Activated gamma-delta T cell treated with anti-CD3 and anti-CD28 coated beads, Interleukin-2, amount 50 U/mL, for 16 hours (primary cell): Measurements from ENCODE around the gene OR2V1.
"Not testable (repeated sequence)": the region's sequence is repeated elsewhere in the genome, so short reads cannot be mapped to it uniquely, and the experiment has no call there.

ENCODE experiments used
- DNase-seq: peaks from one replicate; pipeline ENCODE4 v3.0.0-alpha.2; 2020; ENCODE audit warnings: low read depth

Gene OR2V1, protein sequence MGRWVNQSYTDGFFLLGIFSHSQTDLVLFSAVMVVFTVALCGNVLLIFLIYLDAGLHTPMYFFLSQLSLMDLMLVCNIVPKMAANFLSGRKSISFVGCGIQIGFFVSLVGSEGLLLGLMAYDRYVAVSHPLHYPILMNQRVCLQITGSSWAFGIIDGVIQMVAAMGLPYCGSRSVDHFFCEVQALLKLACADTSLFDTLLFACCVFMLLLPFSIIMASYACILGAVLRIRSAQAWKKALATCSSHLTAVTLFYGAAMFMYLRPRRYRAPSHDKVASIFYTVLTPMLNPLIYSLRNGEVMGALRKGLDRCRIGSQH

DNA sequence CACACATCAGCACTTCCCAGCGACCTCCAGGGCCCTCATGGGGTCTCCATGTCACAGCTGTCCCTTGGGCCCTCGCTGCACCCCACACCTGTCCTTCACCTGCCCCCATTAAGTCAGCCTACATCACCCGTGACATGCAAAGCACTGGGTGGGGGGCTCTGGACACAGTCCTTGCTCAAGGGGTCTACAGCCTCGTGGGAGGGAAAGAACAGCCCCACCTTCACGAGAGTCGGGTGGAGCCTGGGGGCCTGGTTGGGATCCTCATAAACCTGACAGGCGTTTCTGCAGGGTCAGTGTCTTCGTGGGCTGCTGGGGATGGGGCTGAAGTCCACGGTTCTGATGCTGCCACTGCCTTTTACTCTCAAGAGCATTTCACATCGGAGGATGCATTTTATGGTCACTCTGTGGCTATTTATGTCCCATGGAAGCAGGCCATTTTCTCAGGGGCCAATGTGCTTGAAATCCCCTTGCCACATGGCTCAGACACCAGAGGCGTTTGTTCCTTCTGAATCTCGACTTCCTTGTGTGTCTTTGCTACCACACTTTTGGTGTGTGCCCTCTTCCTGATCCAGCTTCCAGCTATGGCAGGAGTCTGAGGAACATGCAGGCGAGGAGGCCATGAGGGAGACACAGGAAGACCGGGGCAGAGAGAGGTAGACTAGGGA is at the start of gene OR2V1:
Gene OR2V1, minus strand, starts transcription at position 338 of the 665 bp plus-strand sequence. CDS start 5,865 bp downstream, outside the sequence.
- DNase-seq: no peak

GRCh38 chr5:181177559-181177958 is 46.6 kb upstream of the OR2V1 start:
- not testable (repeated sequence) for DNase-seq

DNA sequence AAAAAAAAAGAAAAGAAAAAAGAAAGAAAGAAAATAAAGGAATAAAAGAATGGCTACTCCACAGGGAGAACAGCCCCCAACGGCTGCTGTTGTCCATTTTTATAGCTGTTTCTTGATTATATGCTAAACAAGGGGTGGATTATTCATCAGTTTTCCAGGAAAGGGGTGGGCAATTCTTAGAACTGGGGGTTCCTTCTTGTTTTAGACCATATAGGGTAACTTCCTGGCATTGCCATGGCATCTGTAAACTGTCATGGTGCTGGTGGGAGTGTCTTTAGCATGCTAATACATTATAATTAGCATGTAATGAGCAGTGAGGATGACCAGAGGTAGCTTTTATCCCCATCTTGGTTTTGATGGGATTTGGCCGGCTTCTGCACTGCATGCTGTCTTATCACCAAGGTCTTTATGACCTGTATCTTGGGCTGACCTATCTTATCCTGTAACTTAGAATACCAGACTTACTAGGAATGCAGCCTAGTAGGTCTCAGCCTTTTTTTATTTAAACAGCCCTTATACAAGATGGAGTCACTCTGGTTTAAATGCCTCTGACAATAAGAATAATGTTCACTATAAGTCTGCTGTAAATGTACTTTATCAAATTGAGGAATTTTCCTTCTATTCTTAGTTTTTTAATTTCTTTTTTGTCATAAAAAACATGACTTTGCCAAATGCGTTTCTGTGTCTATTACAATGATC is 45.4 kb upstream of the OR2V1 start:
- no peak for DNase-seq

DNA sequence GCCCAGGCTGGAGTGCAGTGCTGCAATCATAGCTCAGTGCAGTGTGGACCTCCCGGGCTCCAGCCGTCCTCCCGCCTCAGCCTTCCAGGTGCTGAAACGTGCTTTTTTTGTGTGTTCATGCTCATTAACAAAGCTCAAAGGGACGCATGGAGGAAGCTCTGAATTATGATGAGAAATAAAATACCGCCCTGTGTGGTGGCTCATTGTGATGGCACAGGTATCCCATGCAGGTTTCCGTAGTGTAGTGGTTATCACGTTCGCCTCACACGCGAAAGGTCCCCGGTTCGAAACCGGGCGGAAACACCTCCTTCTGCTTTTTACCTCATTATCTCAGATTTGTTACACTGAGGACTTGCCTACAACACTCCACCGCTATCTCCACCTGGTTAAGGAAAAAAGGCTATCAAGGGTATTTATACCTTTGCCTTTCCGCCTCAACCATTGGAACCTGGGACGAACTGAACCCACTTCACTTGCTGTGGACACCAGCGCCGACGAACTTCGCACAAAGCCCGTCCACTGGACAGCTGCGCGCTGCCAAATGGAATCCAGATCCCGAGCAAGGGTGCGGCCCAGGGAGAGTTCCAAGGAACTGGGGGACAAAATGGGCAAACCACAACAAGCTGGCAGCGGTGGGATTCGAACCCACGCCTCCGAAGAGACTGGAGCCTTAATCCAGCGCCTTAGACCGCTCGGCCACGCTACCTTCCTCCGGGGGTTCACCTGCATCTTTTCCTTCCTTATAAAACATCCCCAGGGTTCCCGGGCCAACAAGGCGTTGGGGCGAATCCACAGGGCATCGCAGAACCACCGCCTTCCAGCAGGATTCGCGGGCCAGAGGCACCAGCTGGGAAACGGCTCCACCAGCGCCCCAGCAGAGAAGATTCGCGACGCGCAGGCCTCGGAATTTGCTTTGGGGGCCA is 42.7 kb upstream of the OR2V1 start:
- DNase-seq: peak; percentile 34

DNA sequence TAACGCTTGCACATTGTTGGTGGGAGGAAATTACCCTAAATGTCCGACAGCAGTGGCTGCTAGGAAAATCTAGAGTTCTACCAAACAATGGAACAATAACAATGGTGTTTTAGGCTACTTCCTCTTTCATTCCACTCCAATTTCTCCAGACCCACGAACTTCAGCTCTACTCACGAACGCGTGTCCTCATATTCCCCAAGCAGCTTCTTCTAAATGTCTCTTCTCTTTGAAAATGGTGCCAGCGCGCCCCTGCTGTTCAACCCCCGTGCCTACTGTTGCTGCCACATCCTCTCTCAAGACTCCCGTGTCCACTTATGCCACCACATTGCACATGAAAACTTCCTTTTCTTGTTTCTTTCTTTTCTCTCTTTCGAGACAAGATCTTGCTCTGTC is 42.1 kb upstream of the OR2V1 start:
- DNase-seq: peak; percentile 68

- no peak for DNase-seq
Measured at GRCh38 chr5:181171782-181172181, 40.8 kb upstream of the OR2V1 start.

GRCh38 chr5:181170996-181171395 is 40.0 kb upstream of the OR2V1 start:
- DNase-seq: no peak

- DNase-seq: no peak
Measured at GRCh38 chr5:181170237-181170825, 39.4 kb upstream of the OR2V1 start.

DNA sequence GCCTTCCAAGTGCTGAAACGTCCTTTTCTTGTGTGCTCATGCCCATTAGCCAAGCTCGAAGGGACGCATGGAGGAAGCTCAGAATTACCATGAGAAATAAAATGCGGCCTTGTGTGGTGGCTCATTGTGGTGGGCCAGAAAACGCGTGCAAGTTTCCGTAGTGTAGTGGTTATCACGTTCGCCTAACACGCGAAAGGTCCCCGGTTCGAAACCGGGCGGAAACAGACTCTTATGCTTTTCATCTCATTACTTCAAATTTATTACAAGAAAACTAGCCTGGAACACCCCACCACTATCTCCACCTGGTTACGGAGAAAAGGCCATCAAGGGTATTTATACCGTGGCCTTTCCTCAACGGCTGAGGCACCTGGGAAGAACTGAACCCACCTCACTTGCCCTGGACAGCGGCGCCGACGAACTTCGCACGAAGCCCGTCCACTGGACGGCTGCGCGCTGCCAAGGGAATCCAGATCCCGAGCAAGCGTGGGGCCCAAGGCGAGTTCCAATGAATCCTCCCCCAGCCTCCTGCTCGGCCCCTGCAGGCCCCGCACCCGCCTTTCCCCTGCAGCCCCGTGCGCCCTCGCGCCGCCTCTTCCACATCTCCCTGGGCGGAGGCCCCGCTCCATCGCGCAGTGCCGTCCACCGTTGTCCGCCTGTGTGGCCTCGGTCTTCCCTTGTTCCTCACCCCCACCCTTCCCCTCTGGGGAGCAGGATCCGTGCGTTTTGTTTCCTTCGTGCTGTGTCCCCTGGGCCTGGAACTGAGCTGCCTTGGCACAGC is 38.7 kb upstream of the OR2V1 start:
- DNase-seq: peak; percentile 65

GRCh38 chr5:181168595-181169118 is 37.7 kb upstream of the OR2V1 start:
- DNase-seq: no peak

DNA sequence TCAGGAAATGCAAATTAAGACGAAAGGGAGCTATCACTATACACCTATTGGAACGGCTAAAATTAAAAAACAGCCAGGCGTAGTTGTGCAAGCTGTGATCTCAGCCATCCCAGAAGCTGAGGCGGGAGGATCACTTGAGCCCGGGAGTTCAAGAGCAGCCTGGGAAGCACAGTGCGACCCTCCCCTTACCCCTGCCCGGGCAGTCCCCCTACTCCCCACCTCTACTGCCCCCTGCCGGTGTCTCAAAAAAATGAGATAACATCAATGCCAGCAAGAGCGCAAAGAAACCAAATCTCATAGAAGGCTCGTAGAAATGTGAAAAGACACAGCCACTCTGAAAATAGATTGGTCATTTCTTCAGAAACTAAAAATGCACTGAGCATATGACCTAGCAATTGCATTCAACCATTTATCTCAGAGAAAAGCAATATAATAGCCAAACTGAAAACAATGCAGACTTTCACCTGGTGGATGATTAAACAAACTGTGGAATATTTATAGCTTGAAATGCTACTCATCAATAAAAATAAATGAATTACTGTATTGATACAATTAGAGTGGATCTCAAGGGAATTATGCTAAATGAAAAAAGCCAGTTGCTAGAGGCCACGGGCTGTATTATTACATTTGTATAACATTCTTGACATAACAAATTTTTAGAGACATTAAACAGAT is 37.0 kb upstream of the OR2V1 start:
- no peak for DNase-seq

DNA sequence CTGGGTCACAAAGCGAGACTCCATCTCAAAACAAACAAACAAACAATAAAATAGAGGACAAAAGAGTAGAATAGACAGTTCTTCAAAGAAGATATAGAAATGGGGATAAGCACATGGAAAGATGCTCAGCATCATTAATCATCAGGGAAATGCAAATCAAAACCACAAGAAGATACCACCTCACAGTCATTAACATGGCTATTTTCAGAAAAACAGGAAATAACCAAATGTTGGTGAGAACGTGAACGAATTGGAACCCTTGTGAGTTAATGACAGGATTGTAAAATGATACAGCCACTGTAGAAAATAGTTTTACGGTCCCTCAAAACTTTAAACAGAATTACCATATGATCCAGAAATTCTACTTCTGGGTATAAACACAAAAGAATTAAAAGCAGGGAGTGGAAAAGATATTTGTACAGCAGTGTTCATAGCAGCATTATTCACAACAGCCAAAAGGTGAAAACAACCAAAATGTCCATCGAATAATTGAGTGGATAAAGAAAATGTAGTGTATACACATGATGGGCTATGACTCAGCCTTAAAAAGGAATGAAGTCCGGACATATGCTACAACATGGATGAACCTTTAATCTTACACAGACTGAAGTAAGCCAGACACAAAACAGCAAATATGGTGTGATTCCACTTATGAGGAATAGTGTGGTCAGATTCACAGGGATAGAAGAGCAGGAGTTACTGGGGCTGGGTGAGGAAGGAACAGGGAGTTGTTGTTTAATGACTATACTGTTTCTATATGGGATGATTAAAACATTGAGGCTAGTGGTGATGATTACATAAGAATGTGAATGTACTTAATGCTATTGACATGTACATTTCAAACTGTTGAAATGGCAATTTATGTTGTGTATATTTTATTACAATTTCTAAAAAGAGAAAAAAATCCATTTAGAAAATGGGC is 36.1 kb upstream of the OR2V1 start:
- DNase-seq: no peak

DNA sequence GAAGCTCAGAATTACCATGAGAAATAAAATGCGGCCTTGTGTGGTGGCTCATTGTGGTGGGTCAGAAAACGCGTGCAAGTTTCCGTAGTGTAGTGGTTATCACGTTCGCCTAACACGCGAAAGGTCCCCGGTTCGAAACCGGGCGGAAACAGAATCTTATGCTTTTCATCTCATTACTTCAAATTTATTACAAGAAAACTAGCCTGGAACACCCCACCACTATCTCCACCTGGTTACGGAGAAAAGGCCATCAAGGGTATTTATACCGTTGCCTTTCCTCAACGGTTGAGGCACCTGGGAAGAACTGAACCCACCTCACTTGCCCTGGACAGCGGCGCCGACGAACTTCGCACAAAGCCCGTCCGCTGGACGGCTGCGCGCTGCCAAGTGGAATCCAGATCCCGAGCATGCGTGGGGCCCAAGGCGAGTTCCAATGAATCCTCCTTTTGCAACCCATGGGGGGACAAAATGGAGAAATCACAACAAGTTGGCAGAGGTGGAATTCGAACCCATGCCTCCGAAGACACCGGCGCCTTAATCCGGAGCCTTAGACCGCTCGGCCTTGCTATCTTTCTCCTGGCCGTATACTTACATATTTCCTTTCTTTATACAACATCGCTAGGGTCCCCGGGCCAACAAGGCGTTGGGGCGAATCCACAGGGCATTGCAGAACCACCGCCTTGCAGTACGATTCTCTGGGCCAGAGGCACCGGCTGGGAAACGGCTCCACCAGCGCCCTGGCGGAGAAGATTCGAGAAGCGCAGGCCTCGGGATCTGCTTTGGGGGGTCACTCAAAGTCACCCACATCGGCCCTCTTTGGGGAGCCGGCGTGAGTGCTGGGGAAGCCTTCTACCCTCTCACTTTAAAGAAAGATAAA is 33.3 kb upstream of the OR2V1 start:
- no peak for DNase-seq

DNA sequence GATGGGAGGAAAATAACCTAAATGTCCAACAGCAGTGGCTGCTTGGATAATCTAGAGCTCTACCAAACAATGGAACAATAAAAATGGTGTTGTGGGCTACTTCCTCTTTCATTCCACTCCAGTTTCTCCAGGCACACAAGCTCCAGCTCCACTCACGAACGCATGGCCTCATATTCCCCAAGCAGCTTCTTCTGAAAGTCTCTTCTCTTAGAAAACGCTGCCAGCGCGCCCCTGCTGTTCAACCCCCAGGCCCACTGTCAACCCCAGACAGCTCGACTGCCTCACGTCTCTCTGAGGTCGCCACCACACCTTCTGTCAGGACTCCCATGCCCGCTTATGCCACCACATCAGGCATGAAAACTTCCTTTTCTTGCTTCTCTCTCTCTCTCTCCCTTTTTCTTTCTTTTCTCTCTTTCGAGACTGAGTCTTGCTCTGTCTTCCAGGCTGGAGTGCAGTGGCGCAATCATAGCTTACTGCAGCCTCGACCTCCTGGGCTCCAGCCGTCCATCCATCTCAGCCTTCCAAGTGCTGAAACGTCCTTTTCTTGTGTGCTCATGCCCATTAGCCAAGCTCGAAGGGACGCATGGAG is 32.6 kb upstream of the OR2V1 start:
- no peak for DNase-seq

DNA sequence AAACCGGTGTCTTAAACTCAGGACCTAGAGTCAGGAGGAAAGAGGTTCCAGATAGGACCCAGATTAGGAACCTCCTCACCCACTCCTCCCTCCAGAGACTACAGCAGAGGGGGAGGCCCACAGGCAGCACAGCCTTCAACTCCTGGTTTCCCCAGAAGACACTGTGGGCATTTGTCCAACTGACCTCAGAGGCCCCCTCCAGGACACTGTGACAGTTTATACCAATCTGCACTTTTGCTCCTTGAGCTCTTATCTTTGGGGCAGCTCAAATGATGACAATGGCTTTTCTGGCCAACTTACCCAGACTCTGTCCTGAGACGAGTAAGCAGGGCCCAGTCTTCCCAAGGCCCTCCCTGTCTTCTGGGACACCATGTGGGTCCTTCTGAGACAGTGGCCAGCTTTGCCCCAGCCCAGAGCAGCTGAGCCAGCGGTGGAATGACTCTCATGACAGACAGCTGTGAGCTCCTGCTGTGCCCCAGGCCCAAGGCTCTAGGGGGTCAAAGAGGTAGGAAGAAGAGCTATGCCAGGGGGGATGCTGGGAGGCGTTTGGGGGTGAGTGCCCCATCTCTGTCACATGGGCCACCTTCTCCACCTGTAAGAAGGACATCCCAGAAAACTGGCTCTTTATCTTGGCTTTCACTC is 30.7 kb upstream of the OR2V1 start:
- DNase-seq: no peak

DNA sequence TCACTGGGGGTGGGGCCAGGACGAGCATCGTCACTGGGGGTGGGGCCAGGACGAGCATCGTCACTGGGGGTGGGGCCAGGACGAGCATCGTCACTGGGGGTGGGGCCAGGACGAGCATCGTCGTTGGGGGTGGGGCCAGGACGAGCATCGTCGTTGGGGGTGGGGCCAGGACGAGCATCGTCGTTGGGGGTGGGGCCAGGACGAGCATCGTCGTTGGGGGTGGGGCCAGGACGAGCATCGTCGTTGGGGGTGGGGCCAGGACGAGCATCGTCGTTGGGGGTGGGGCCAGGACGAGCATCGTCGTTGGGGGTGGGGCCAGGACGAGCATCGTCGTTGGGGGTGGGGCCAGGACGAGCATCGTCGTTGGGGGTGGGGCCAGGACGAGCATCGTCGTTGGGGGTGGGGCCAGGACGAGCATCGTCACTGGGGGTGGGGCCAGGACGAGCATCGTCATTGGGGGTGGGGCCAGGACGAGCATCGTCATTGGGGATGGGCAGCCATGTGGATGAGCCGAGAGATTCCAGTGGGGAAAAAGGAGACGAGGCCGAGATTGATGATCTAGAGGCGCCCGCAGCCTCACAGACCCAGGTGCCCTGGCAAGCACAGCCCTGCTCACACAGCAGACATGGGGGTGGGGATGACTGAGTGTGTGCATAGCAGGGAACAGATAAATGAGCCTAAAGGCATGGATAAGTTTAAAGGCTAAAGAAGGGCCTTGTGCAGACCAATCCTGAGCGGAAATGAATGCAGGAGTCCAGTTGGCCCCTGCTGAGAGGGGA is 30.0 kb upstream of the OR2V1 start:
- peak; percentile 30 for DNase-seq
